Osteocyte (in vitro differentiated cells): ENCODE data around the gene EHD2. TPM values are rescaled to one million over a fixed set of nuclear protein-coding genes. Genes with fewer than 3 reads are reported as not detected.
"Not testable (repeated sequence)": the region's sequence is repeated elsewhere in the genome, so short reads cannot be mapped to it uniquely, and the experiment has no call there.

ENCODE experiments used
- DNase-seq: peaks from one replicate; pipeline ENCODE4 v3.0.0; 2021; ENCODE audit warnings: mixed read lengths; ENCODE audit not compliant: unreplicated experiment; ENCODE audit errors: extremely low spot score
- H3K27ac Mint-ChIP-seq: one replicate; pipeline ENCODE4 v1.8.0; 2021; ENCODE audit warnings: mild to moderate bottlenecking, mixed read lengths; ENCODE audit not compliant: unreplicated experiment
- H3K27me3 Mint-ChIP-seq: one replicate; pipeline ENCODE4 v1.8.0; 2021; ENCODE audit warnings: mixed read lengths; ENCODE audit not compliant: unreplicated experiment
- H3K36me3 Mint-ChIP-seq: one replicate; pipeline ENCODE4 v1.8.0; 2021; ENCODE audit warnings: mixed read lengths; ENCODE audit not compliant: unreplicated experiment
- H3K4me1 Mint-ChIP-seq: one replicate; pipeline ENCODE4 v1.8.0; 2021; ENCODE audit warnings: mixed read lengths; ENCODE audit not compliant: unreplicated experiment
- H3K4me3 Mint-ChIP-seq: one replicate; pipeline ENCODE4 v1.8.0; 2021; ENCODE audit warnings: mild to moderate bottlenecking, moderate library complexity, mixed read lengths; ENCODE audit not compliant: unreplicated experiment
- H3K9me3 Mint-ChIP-seq: one replicate; pipeline ENCODE4 v1.8.0; 2021; ENCODE audit warnings: mixed read lengths; ENCODE audit not compliant: unreplicated experiment
- CTCF ChIP-seq: fragments of 200-600 bp; sonication (generic); IDR thresholded peaks from 2 replicates; pipeline ENCODE4 v1.5.0; 2021; ENCODE audit warnings: antibody characterized with exemption, mild to moderate bottlenecking, moderate library complexity
- total RNA-seq: library from RNA; stranded (reverse); gene quantifications from 2 replicates; pipeline ENCODE4 v1.2.1, GENCODE V29; 2021

Gene EHD2
- total RNA-seq, 1 donor from 2014 or later, result 440 TPM

DNA sequence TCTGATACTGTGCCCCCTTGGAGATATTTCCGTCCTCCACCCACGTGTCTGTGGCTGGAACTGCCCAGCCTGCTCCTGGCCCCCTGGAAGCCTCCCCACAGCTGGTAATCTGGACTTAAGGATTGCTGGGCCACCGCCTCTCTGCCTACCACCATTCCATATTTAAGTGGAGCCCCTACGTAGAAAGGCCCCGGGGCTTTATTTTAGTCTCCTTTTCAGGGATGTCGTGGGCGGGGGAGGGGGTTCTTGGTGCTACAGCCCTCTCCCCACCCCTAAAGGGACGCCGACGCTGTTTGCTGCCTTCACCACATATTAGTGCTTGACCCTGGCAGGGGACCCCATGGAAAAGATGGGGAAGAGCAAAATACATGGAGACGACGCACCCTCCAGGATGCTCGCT is 29.4 kb downstream of the EHD2 start:
- peaks cover 19% of the 10 kb centered on the region for H3K36me3 Mint-ChIP-seq
- no peak for TF ChIP-seq CTCF

GRCh38 chr19:47745010-47745901 is 32.0 kb downstream of the EHD2 start, which contains the start of gene NOP53:
NOP53 (plus strand) TSS chr19:47745546; CDS start chr19:47745560, 14 bp downstream.
- peak; percentile 99 for DNase-seq
- Mint-ChIP-seq H3K4me3 (peak within 1 kb of the TSS; percentile 99), H3K9me3 (no peaks in the 10 kb centered on the region), H3K27me3 (no peaks in the 10 kb centered on the region), H3K27ac (peak within 1 kb of the TSS; percentile 99), H3K36me3 (peaks cover 16% of the 10 kb centered on the region), H3K4me1 (peaks cover 37% of the 10 kb centered on the region)
- no peak for TF ChIP-seq CTCF

More for the DNA sequence above, 29.4 kb downstream of the EHD2 start:
- Mint-ChIP-seq H3K4me1 (peaks cover 40% of the 10 kb centered on the region), H3K27ac (peak overlapping the region; percentile 99), H3K4me3 (peak overlapping the region; percentile 41), H3K27me3 (no peaks in the 10 kb centered on the region), H3K9me3 (no peaks in the 10 kb centered on the region)
- DNase-seq, result no peak

GRCh38 chr19:47746129-47746528 is 32.9 kb downstream of the EHD2 start:
- Mint-ChIP-seq H3K4me1 (peaks cover 37% of the 10 kb centered on the region), H3K4me3 (peak overlapping the region; percentile 99), H3K36me3 (peaks cover 16% of the 10 kb centered on the region)
- H3K27ac Mint-ChIP-seq, H3K27me3 Mint-ChIP-seq, DNase-seq, H3K9me3 Mint-ChIP-seq: not testable (repeated sequence)

GRCh38 chr19:47749326-47749725 is 36.1 kb downstream of the EHD2 start:
- H3K4me1 Mint-ChIP-seq, result peaks cover 10% of the 10 kb centered on the region

DNA sequence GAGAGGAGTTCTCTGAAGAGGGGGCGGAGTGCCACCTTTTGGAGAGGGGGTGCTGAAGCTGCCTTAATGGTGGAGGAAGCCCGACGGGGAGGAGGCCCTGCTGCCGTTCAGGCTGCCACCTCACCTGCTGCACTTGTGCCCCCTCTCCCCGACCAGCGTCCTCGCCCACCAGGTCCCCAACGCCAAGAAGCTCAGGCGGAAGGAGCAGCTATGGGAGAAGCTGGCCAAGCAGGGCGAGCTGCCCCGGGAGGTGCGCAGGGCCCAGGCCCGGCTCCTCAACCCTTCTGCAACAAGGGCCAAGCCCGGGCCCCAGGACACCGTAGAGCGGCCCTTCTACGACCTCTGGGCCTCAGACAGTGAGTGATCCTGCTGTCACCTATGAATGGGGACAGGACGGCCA is 37.5 kb downstream of the EHD2 start:
- H3K27me3 Mint-ChIP-seq, result no peaks in the 10 kb centered on the region
- H3K4me1 Mint-ChIP-seq, result peaks cover 5% of the 10 kb centered on the region
- DNase-seq, result no peak
- no peak for TF ChIP-seq CTCF
- H3K27ac Mint-ChIP-seq, result no peak overlapping the region
- no peak overlapping the region for H3K4me3 Mint-ChIP-seq
- H3K9me3 Mint-ChIP-seq, result no peaks in the 10 kb centered on the region
- H3K36me3 Mint-ChIP-seq, result peaks cover 22% of the 10 kb centered on the region

More at GRCh38 chr19:47749326-47749725, 36.1 kb downstream of the EHD2 start:
- Mint-ChIP-seq H3K9me3 (no peaks in the 10 kb centered on the region), H3K4me3 (no peak overlapping the region), H3K27ac (no peak overlapping the region), H3K36me3 (peaks cover 19% of the 10 kb centered on the region), H3K27me3 (no peaks in the 10 kb centered on the region)
- no peak for DNase-seq
- no peak for TF ChIP-seq CTCF
